ENCODE measurements around the gene PRLR. TPM values are rescaled to one million over a fixed set of nuclear protein-coding genes. Genes with fewer than 3 reads are reported as not detected.

The PRLR gene
- total RNA-seq, 1 experiment from 2014 or later = 2.5 TPM

- Histone ChIP-seq H3K18ac (ENCODE audit: insufficient read length, low read depth, low read length) (no peak overlapping the region), H2BK12ac (ENCODE audit: insufficient read length, low read depth, low read length) (no peak overlapping the region), H3K4ac (ENCODE audit: low read depth, low read length) (no peak overlapping the region), H2AK5ac (ENCODE audit: insufficient read length, low read length) (no peak overlapping the region), H2BK15ac (ENCODE audit: low read depth, low read length) (no peak overlapping the region), H3K56ac (ENCODE audit: insufficient read length, low read depth, low read length) (no peak overlapping the region), H3K9ac (ENCODE audit: extremely low read depth, insufficient read length, low read length) (no peak overlapping the region), H4K8ac (replicated peaks; ENCODE audit: insufficient read length, low read depth, low read length) (no peak overlapping the region), H4K20me1 (ENCODE audit: control insufficient read depth, insufficient read depth, insufficient read length) (no peaks in the 10 kb centered on the region), H3K27me3 (ENCODE audit: insufficient read depth, low read length) (no peaks in the 10 kb centered on the region), H3K23me2 (ENCODE audit: insufficient read length, low read depth, low read length, poor library complexity, severe bottlenecking) (no peaks in the 10 kb centered on the region), H4K91ac (ENCODE audit: insufficient read length, low read depth, low read length) (no peak overlapping the region), H3K4me1 (ENCODE audit: insufficient read depth, low read length) (no peaks in the 10 kb centered on the region), H3K79me2 (ENCODE audit: insufficient read depth, low read length) (no peaks in the 10 kb centered on the region), H2AFZ (ENCODE audit: low read length) (no peak overlapping the region), H2BK120ac (ENCODE audit: low read depth, low read length, poor library complexity, severe bottlenecking) (no peak overlapping the region), H3K14ac (ENCODE audit: insufficient read depth, low read length) (no peak overlapping the region), H3K79me1 (ENCODE audit: insufficient read depth, low read depth, low read length, poor library complexity, severe bottlenecking) (no peaks in the 10 kb centered on the region), H3K9me3 (ENCODE audit: control insufficient read depth, low read depth, low read length) (no peaks in the 10 kb centered on the region), H4K5ac (ENCODE audit: insufficient read length, low read depth, low read length) (no peak overlapping the region), H2BK5ac (ENCODE audit: insufficient read length, low read length) (no peak overlapping the region), H3T11ph (ENCODE audit: low read length) (no peak overlapping the region), H3K23ac (ENCODE audit: insufficient read length, low read depth, low read length) (no peak overlapping the region), H2BK20ac (ENCODE audit: low read depth, low read length, poor library complexity, severe bottlenecking) (no peak overlapping the region), H3K27ac (ENCODE audit: insufficient read length, low read depth, low read length) (no peak overlapping the region), H3K4me2 (ENCODE audit: insufficient read depth, insufficient read length, low read length) (no peak overlapping the region)
- no peak overlapping the region for H3K27ac Mint-ChIP-seq
- H3K4me1 Mint-ChIP-seq = no peaks in the 10 kb centered on the region
- WGBS (ENCODE audit: extremely low coverage, insufficient read length, low lambda C conversion rate) = no CpG with 5 or more reads among the region's 7 CpGs
- no peaks in the 10 kb centered on the region; a peak in 2 of 7 replicates for H3K36me3 Mint-ChIP-seq (ENCODE audit: insufficient read depth in 1 of 3, low read depth in 3 of 3)
- H3K9me3 Mint-ChIP-seq = peaks cover 3% of the 10 kb centered on the region in 2 experiments; a peak in 2 of 5 replicates
- TF ChIP-seq CTCF (conservative IDR thresholded peaks at IDR 0.05) = no peak
- H3K4me3 Mint-ChIP-seq = no peak overlapping the region
- DNase-seq = no peak
- H3K27me3 Mint-ChIP-seq (ENCODE audit: low read depth) = peaks cover 2% of the 10 kb centered on the region; the same call in 1 of the 2 replicates
Observed at GRCh38 chr5:35129921-35130485, 100.3 kb downstream of the PRLR start.
